ENCODE measurements around the gene NPM1. TPM values are rescaled to one million over a fixed set of nuclear protein-coding genes. Genes with fewer than 3 reads are reported as not detected.

NPM1 gene
- total and polyA plus RNA-seq, 2 of the 13 experiments (the other 11 are each of a cell fraction or from before 2014, with no cell fraction given), result 2,047 to 3,353 TPM

DNA sequence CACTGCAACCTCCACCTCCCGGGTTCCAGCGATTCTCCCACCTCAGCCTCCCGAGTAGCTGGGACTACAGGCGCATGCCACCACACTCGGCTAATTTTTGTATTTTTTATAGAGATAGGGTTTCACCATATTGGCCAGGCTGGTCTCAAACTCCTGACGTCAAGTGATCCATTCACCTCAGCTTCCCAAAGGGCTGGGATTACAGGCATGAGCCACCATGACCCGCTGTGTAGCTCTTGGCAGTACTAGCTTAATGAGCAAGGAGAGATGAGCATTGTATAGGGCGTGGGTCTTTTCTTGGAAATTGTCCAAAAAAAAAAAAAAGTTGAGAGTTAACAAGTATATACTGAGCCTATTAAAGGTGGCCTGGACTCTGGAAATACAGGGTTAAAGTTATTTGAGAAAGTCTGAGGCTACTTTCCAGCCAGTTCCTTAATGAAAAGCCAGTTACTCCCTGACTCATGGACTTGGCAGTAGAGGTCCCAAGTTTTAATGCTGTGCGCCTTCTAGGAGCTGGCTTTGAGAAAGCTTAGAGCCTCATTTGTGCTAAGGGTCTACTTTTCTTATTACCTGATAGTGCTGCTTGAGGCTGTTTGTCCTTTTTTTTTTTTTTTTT lies 27.6 kb downstream of the NPM1 start (continued):
- TF ChIP-seq ATF7-NPFF (CRISPR knock-in tag; IDR thresholded peaks at IDR 0.05; ENCODE audit: low read depth) (no peak), PRDM15 (CRISPR knock-in tag; IDR thresholded peaks at IDR 0.05) (no peak), ZSCAN29 (CRISPR knock-in tag; conservative IDR thresholded peaks at IDR 0.05) (no peak), RBM22 (optimal IDR thresholded peaks at IDR 0.05; ENCODE audit: low read length) (peak; percentile 16), ZKSCAN1 (IDR thresholded peaks at IDR 0.05; ENCODE audit: low read length) (no peak), MATR3 (CRISPR knock-in tag; IDR thresholded peaks at IDR 0.05) (no peak), SATB2 (CRISPR knock-in tag; IDR thresholded peaks at IDR 0.05) (no peak), GTF3A (CRISPR knock-in tag; conservative IDR thresholded peaks at IDR 0.05) (no peak), POLR2AphosphoS5 (IDR thresholded peaks at IDR 0.05; ENCODE audit: low read depth, low read length) (peak; percentile 18; the same call in 1 of the 2 replicates), BHLHE40 (IDR thresholded peaks at IDR 0.05; ENCODE audit: low read length) (no peak), POLR2AphosphoS2 (IDR thresholded peaks at IDR 0.05; ENCODE audit: low read depth, low read length) (0 out of 2 replicates have a peak, but pooled peaks have one; percentile 16), ZNF136 (CRISPR knock-in tag; IDR thresholded peaks at IDR 0.05; ENCODE audit: low read depth) (no peak), NR2F1 (CRISPR knock-in tag; IDR thresholded peaks at IDR 0.05) (no peak), XRCC5 (optimal IDR thresholded peaks at IDR 0.05; ENCODE audit: low read length) (no peak), POLR2G (IDR thresholded peaks at IDR 0.05; ENCODE audit: low read depth, low read length) (peak; percentile 31; the same call in 1 of the 2 replicates)
- TF ChIP-seq, protein P1, sequence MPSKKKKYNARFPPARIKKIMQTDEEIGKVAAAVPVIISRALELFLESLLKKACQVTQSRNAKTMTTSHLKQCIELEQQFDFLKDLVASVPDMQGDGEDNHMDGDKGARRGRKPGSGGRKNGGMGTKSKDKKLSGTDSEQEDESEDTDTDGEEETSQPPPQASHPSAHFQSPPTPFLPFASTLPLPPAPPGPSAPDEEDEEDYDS (CRISPR knock-in tag; IDR thresholded peaks at IDR 0.05), result no peak

All from HepG2 (cell line).